Left cardiac atrium (tissue), 4 donors: Measurements from ENCODE around the gene NOTO. TPM values are rescaled to one million over a fixed set of nuclear protein-coding genes. Genes with fewer than 3 reads are reported as not detected.

Experiments used
- ATAC-seq, 2 donors: fragments of 200-7000 bp; cut with Tn5 transposase; one replicate each; pipeline ENCODE4 v1.9.1; 2020; ENCODE audit warnings: mild to moderate bottlenecking in 2 of 2, moderate library complexity in 2 of 2
- DNase-seq: peaks from one replicate; pipeline ENCODE4 v3.0.0-alpha.2; 2020
- intact Hi-C, 2 donors: fragments of 100-400 bp; cut with DNase I; formaldehyde crosslinking; loops; one replicate each; pipeline versions ENCODE4 v1.14.1 to v1.15.1; 2022 to 2023
- total RNA-seq, 2 donors: library from RNA; stranded (reverse); fragmentation: NEBNext Ultra II Directional; extraction: Animal tissue kit (Norgen Biotek cat#: 25700); gene quantifications; one replicate each; pipeline ENCODE4 v1.2.1, GENCODE V29; 2021
- donor health status: DM: no; HTN: yes; CAD: no.
- donor health status: DM: no; HTN: yes; CAD: no; lungs with severe emphysema.
- donor health status: DM: yes; HTN: yes; CAD: no.
- donor health status: Dilated cardiomyopathy.

Gene NOTO
- total RNA-seq, 2 donors from 2014 or later: not detected

GRCh38 chr2:73227086-73227485 is 24.7 kb downstream of the NOTO start:
- ATAC-seq: no peak
- no peak for DNase-seq
- intact Hi-C loops: no loop called here

- no peak for DNase-seq
- ATAC-seq: no peak
- intact Hi-C loops: no loop called here
These were observed 26.3 kb downstream of the NOTO start for GRCh38 chr2:73228631-73229030.

GRCh38 chr2:73232403-73233153 is 30.2 kb downstream of the NOTO start:
- peak in 1 of 2 donors; percentile 0 for ATAC-seq
- intact Hi-C loops: no loop called here
- no peak for DNase-seq

- ATAC-seq: peak; percentile 95 to 96
- intact Hi-C loops: no loop called here
- peak; percentile 99 for DNase-seq
These were observed 31.0 kb downstream of the NOTO start, which contains the start of gene PRADC1 for GRCh38 chr2:73233154-73233931. Gene PRADC1 (minus strand): TSS chr2:73233239. CDS start chr2:73233160, 79 bp downstream.

GRCh38 chr2:73233932-73234832 is 31.8 kb downstream of the NOTO start, which contains the start of gene CCT7:
Gene CCT7 (plus strand): TSS chr2:73234308. CDS start chr2:73234379, 71 bp downstream.
- intact Hi-C loops: no loop called here
- DNase-seq (peak; percentile 91), ATAC-seq (peak; percentile 89 to 93)

- intact Hi-C loops: no loop called here
- DNase-seq: no peak
- ATAC-seq: no peak
These were observed 33.1 kb downstream of the NOTO start for GRCh38 chr2:73235315-73236028.

- DNase-seq (no peak), ATAC-seq (no peak)
- intact Hi-C loops: no loop called here
These were observed 34.8 kb downstream of the NOTO start for GRCh38 chr2:73237168-73237567.

GRCh38 chr2:73238149-73238548 is 35.8 kb downstream of the NOTO start:
- intact Hi-C loops: no loop called here
- DNase-seq (no peak), ATAC-seq (no peak)

GRCh38 chr2:73238976-73239375 is 36.6 kb downstream of the NOTO start:
- intact Hi-C loops: no loop called here
- DNase-seq (no peak), ATAC-seq (no peak)

- ATAC-seq (peak in 1 of 2 donors; percentile 6), DNase-seq (no peak)
- intact Hi-C loops: no loop called here
These were observed 37.4 kb downstream of the NOTO start for GRCh38 chr2:73239776-73240175.

GRCh38 chr2:73243884-73244570 is 41.7 kb downstream of the NOTO start:
- ATAC-seq: peak; percentile 54 to 63
- DNase-seq: no peak
- intact Hi-C loops: no loop called here

GRCh38 chr2:73244580-73244979 is 42.2 kb downstream of the NOTO start:
- ATAC-seq: no peak
- intact Hi-C loops: no loop called here

GRCh38 chr2:73246850-73247249 is 44.5 kb downstream of the NOTO start:
- ATAC-seq (no peak), DNase-seq (no peak)
- intact Hi-C loops: no loop called here

More at GRCh38 chr2:73244580-73244979, 42.2 kb downstream of the NOTO start:
- DNase-seq: no peak

GRCh38 chr2:73249636-73250035 is 47.3 kb downstream of the NOTO start:
- intact Hi-C loops: no loop called here
- no peak for DNase-seq
- no peak for ATAC-seq

- DNase-seq (no peak), ATAC-seq (no peak)
- intact Hi-C loops: no loop called here
These were observed 48.8 kb downstream of the NOTO start for GRCh38 chr2:73250872-73251846.

GRCh38 chr2:73252238-73253027 is 50.1 kb downstream of the NOTO start:
- intact Hi-C loops: no loop called here

More at GRCh38 chr2:73252238-73253027, 50.1 kb downstream of the NOTO start:
- no peak for ATAC-seq
- no peak for DNase-seq
